ENCODE measurements around the gene CBX6. TPM values are rescaled to one million over a fixed set of nuclear protein-coding genes. Genes with fewer than 3 reads are reported as not detected.

Gene CBX6
- total RNA-seq, 1 donor from 2014 or later: 120 TPM

DNA sequence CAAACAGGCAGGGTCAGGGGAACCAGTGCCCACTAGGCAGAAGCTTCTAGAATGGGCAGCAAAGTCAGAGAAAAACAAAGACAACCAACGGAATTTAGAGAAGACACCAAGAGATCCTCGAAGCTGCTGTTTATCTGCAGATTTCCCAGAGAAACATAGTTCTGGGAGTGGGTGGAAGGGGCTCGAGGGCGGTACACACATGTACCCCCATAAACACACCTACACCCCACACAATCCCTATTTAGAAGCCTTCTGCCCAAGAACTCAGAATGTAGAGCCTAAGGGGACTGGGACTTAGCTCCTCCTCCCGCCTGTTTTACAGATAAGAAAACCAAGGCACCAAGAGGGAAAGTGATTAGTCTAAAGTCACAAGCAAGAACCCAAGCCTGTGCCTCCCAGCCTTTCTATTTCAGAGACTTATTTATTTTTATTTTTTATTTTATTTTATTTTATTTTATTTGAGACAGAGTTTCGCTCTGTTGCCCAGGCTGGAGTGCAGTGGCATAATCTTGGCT, 34.5 kb downstream of the CBX6 start:
- peaks cover 2% of the 10 kb centered on the region for H3K4me1 Mint-ChIP-seq (ENCODE audit: low read depth)
- H3K27me3 Mint-ChIP-seq (ENCODE audit: low read depth): peaks cover 24% of the 10 kb centered on the region
- DNase-seq (ENCODE audit: low spot score): no peak
- no peak overlapping the region for H3K27ac Mint-ChIP-seq
- H3K9me3 Mint-ChIP-seq: no peaks in the 10 kb centered on the region
- no peaks in the 10 kb centered on the region for H3K36me3 Mint-ChIP-seq (ENCODE audit: low read depth)
- intact Hi-C loops (cut with micrococcal nuclease): no loop called here
- no peak overlapping the region for H3K4me3 Mint-ChIP-seq (ENCODE audit: low read depth)

DNA sequence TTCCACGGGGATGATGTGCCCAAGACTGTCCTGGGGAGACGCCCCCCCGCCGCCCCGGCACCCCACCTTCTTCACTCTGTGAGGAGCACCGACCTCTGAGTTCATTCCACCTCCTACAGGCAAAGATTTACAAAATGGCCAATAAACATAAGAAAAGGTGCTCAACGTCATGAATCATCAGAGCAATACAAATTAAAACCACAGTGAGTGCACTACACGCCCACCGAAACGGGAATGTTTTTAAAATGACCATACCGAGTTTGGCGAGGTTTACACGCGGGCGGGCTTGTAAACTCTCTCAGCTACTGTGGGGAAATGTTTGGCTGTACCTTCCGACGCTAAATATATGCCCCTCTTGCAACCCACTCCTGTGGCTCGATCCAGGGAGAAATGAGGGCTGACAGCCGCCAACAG, 36.1 kb downstream of the CBX6 start:
- no peaks in the 10 kb centered on the region for H3K9me3 Mint-ChIP-seq

DNA sequence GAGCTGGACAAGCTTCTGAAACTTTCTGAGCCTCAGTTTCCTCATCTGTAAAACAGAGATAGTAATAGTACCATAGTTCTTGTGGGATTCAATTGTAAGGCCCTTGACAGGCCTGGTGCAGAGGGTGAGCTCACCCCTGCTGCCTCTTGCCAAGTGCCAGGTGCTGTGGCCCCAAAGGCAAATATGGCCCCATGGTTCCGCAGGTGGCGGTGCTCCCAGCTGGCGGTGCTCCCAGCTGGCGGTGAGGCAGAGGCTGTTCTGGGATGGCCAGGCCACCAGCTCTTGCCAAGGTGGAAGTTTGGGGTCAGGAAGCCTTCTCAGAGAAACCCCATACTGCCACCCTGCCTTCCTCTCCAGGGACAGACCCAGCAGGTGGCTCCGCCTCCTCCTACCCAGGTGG, 37.0 kb downstream of the CBX6 start:
- Mint-ChIP-seq H3K27me3 (ENCODE audit: low read depth) (peaks cover 6% of the 10 kb centered on the region), H3K4me1 (ENCODE audit: low read depth) (no peaks in the 10 kb centered on the region), H3K4me3 (ENCODE audit: low read depth) (no peak overlapping the region), H3K27ac (no peak overlapping the region), H3K36me3 (ENCODE audit: low read depth) (no peaks in the 10 kb centered on the region), H3K9me3 (no peaks in the 10 kb centered on the region)
- intact Hi-C loops (cut with micrococcal nuclease): no loop called here
- DNase-seq (ENCODE audit: low spot score): no peak

More for the DNA sequence above, 36.1 kb downstream of the CBX6 start:
- DNase-seq (ENCODE audit: low spot score): no peak
- H3K27me3 Mint-ChIP-seq (ENCODE audit: low read depth): peaks cover 15% of the 10 kb centered on the region
- H3K4me1 Mint-ChIP-seq (ENCODE audit: low read depth): no peaks in the 10 kb centered on the region
- no peaks in the 10 kb centered on the region for H3K36me3 Mint-ChIP-seq (ENCODE audit: low read depth)
- H3K4me3 Mint-ChIP-seq (ENCODE audit: low read depth): no peak overlapping the region
- intact Hi-C loops (cut with micrococcal nuclease): no loop called here
- no peak overlapping the region for H3K27ac Mint-ChIP-seq

DNA sequence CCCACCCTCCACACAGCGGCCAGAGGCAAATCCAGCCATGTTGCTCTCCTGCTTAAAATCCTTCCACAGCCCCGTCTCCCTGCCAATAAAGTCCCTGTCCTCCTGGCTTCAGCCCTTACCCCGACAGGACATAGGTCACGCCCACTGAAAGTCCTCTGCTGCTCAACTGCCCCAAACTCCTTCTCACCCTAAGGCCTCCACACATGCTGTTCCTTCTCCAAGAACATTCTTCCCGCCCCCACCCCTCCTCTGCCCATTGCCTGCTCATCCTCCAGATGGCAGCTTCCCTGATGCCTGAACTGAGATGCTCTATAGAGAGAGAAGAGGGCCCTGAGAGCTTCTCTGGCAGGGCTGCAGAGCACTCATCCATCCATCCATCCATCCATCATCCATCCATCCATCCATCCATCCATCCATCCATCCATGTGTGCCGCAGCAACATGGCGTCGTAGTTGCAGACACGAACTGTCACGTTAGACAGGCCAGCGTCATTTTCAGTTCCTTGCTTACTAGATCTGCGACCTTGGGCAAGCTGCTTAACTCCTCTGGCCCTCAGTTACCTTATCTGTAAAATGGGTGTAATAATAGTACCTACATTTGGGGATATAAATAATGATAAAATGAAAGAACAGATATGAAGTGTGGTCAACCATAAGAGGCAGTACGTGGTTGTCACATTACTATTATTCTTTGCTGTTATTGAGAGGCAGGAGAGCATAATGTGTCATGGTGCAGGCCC, 37.6 kb downstream of the CBX6 start:
- no peaks in the 10 kb centered on the region for H3K27me3 Mint-ChIP-seq (ENCODE audit: low read depth)
- H3K36me3 Mint-ChIP-seq (ENCODE audit: low read depth): no peaks in the 10 kb centered on the region
- intact Hi-C loops (cut with micrococcal nuclease): no loop called here
- DNase-seq (ENCODE audit: low spot score): no peak
- no peak overlapping the region for H3K4me3 Mint-ChIP-seq (ENCODE audit: low read depth)
- H3K9me3 Mint-ChIP-seq: no peaks in the 10 kb centered on the region
- no peaks in the 10 kb centered on the region for H3K4me1 Mint-ChIP-seq (ENCODE audit: low read depth)
- no peak overlapping the region for H3K27ac Mint-ChIP-seq

DNA sequence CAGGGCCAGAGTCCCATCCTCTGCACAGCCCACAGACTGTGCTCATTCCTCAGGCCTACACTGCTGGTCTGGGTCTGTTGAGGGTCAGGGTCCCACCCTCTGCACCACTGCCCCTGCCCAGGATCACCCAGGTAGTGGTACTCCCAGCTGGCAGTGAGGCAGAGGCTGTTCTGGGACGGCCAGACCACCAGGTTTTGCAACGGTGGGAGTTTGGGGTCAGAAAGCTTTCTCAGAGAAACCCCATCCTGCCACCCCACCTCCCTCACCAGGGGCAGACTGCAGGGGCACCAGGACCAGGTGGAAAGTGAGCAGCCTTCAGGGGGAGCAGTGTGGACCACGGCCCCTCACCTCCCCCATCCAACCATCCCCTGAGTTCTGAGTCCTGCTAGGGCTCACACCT, 39.0 kb downstream of the CBX6 start:
- Mint-ChIP-seq H3K36me3 (ENCODE audit: low read depth) (no peaks in the 10 kb centered on the region), H3K27me3 (ENCODE audit: low read depth) (no peaks in the 10 kb centered on the region), H3K9me3 (no peaks in the 10 kb centered on the region), H3K27ac (no peak overlapping the region), H3K4me3 (ENCODE audit: low read depth) (no peak overlapping the region), H3K4me1 (ENCODE audit: low read depth) (no peaks in the 10 kb centered on the region)
- DNase-seq (ENCODE audit: low spot score): no peak
- intact Hi-C loops (cut with micrococcal nuclease): no loop called here

DNA sequence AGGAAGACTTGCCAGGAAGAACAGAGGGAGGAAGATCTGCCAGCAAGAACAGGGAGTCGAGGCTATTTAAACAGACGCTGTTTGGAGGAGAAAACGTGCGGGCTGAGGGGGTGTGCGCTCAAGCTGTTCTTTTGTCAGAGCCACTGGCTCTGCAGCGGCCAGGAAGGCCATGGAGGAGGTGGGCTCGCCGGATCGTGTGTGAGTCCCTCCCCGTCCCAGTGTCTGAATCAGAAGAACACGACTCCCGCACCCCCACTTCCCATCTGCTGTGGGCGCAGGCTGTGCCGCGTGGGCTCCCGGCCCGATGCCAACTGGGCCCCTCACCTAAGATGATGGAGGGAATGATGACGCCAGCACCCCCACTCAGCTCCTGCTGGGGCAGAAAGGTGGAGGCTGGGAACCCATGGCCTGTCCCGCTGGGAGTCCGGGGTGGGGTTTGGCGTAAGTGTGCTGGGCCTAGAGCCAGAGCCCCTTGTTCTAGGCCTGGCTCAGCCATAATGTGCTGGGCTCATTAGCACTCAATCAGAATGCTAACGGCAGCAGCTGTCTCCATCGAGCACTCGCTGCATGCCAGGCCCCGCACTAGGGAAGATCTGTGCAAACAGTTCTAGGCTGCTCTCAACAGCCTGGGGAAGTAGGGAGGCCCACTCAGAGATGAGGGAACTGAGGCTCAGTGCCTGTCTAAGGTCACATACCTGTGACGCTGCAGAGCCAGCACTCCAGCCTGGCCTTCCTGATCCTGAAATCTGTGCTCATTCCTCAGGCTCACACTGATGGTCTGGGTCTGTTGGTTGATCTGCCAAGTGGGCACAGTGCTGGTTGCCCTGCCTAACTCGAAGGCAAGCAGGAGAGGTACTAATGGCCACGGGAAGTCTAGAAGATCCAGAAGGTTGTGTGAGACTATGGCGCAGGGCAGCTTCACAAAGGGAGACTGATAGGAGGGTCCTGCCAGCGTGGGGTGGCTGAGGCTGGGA, 39.7 kb downstream of the CBX6 start:
- no peaks in the 10 kb centered on the region for H3K36me3 Mint-ChIP-seq (ENCODE audit: low read depth)
- no peaks in the 10 kb centered on the region for H3K9me3 Mint-ChIP-seq
- DNase-seq (ENCODE audit: low spot score): no peak
- H3K4me3 Mint-ChIP-seq (ENCODE audit: low read depth): no peak overlapping the region
- H3K27me3 Mint-ChIP-seq (ENCODE audit: low read depth): no peaks in the 10 kb centered on the region
- no peaks in the 10 kb centered on the region for H3K4me1 Mint-ChIP-seq (ENCODE audit: low read depth)
- intact Hi-C loops (cut with micrococcal nuclease): no loop called here
- H3K27ac Mint-ChIP-seq: no peak overlapping the region

DNA sequence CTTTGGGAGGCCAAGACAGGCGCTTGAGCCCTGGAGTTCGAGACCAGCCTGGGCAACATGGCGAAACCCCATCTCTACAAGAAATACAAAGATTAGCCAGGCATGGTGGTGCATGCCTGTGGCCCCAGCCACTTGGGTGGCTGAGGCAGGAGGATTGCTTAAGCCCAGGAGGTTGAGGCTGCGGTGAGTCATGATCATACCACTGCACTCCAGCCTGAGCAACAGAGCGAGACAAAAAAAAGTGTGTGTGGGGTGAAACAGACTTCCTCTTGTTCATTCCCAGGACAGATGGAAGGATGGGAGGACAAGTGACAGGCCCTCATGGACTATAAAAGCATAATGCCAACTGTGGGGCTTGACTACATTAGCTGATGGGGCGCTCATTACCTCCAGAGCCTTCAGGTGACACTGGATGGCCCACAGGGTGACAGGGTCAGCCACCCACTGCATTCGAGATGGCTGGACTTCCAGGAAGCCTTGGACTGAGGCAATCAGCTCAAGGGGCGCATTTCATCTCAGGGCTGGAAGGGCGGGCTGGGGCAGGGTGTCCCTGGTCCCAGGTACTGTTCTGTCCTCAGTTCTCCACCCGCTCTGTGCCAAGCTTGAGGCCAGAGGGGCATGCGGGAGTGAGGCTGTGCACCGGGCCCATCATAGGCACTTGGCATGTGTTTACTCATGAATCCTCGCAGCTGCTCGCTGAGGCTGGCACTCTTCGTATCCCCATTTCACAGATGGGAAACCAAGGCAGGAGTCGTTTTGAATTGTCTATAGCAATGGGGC, 40.7 kb downstream of the CBX6 start:
- DNase-seq (ENCODE audit: low spot score): no peak
- intact Hi-C loops (cut with micrococcal nuclease): no loop called here
- H3K4me1 Mint-ChIP-seq (ENCODE audit: low read depth): no peaks in the 10 kb centered on the region
- no peaks in the 10 kb centered on the region for H3K27me3 Mint-ChIP-seq (ENCODE audit: low read depth)
- no peaks in the 10 kb centered on the region for H3K9me3 Mint-ChIP-seq
- H3K4me3 Mint-ChIP-seq (ENCODE audit: low read depth): no peak overlapping the region
- no peaks in the 10 kb centered on the region for H3K36me3 Mint-ChIP-seq (ENCODE audit: low read depth)
- no peak overlapping the region for H3K27ac Mint-ChIP-seq

DNA sequence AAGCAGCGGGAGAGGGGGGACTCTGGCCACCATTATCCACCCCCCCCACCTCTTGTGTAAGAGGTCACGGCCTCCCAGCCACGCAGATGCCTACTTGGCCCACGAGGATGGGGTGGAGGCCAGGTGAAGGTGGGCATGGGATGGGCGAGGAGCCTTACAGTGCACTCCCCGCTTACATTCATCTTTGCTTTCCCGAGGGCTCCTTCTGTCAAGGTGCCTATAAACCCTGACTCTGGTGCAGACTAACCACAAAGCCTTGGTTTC, 41.2 kb downstream of the CBX6 start:
- intact Hi-C loops (cut with micrococcal nuclease): no loop called here
- DNase-seq (ENCODE audit: low spot score): no peak
- no peaks in the 10 kb centered on the region for H3K4me1 Mint-ChIP-seq (ENCODE audit: low read depth)
- no peak overlapping the region for H3K4me3 Mint-ChIP-seq (ENCODE audit: low read depth)
- no peaks in the 10 kb centered on the region for H3K36me3 Mint-ChIP-seq (ENCODE audit: low read depth)
- H3K9me3 Mint-ChIP-seq: no peaks in the 10 kb centered on the region
- H3K27ac Mint-ChIP-seq: no peak overlapping the region
- no peaks in the 10 kb centered on the region for H3K27me3 Mint-ChIP-seq (ENCODE audit: low read depth)

DNA sequence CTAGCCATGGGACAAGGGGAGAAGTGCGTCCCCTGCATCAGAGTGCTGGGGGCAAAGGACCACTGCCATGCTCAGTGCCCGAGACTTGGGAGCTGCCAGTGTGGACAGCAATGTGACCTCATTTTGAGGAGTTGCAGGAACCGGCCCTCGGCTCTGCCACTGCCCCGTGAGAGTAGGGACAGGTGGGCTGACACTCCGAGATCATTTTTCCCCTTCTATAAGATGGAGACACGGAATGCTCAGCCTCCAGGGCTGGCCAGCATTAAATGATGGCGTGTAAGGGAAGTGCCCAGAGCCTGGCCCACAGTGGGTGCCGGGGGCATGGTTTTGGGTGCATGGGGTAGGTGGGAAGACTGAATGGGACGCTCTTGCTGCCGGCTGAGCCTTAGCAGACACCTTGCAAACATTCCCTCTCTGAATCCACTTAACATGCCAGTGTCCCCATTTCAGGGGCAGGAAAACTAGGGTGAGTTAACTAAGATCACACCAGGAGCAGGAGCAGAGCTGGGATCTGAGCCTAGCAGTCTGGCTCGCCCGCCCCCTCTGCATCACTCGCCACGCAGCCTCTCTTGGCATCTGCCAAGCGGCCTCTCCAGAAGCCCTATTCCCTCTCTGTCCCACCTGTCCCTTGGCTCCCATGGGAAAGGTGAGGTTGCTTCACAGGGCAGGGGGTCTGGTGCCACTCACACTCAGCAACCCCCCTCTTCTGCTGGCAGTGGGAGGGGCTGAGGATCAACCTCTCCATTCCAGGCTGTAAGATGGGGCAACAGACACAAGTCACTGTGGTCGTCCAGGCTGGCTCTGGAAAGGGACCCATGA, 41.8 kb downstream of the CBX6 start:
- Mint-ChIP-seq H3K27ac (no peak overlapping the region), H3K4me3 (ENCODE audit: low read depth) (no peak overlapping the region), H3K36me3 (ENCODE audit: low read depth) (no peaks in the 10 kb centered on the region), H3K27me3 (ENCODE audit: low read depth) (no peaks in the 10 kb centered on the region), H3K4me1 (ENCODE audit: low read depth) (no peaks in the 10 kb centered on the region), H3K9me3 (no peaks in the 10 kb centered on the region)
- DNase-seq (ENCODE audit: low spot score): no peak
- intact Hi-C loops (cut with micrococcal nuclease): no loop called here

DNA sequence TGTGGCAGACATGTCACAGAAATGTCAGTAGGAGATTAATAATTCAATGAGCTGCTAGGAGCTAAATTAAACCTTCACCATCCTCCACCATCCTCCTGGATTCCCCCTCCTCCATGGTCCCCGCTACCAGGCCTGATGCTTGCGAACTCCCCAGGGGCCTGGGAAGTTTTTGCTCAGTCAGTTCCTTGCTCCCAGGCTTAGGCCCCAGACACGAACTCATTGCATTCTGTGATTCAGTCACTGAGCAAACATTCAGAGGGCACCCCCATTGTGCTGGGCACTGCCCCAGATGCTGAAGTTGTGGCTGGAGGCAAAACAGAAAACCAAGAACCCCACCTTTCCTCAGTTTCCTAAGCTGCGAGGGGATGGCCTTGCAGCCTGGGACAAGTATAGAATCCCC, 42.5 kb downstream of the CBX6 start:
- Mint-ChIP-seq H3K4me1 (ENCODE audit: low read depth) (no peaks in the 10 kb centered on the region), H3K36me3 (ENCODE audit: low read depth) (no peaks in the 10 kb centered on the region), H3K27ac (no peak overlapping the region), H3K4me3 (ENCODE audit: low read depth) (no peak overlapping the region), H3K9me3 (no peaks in the 10 kb centered on the region), H3K27me3 (ENCODE audit: low read depth) (no peaks in the 10 kb centered on the region)
- no peak for DNase-seq (ENCODE audit: low spot score)
- intact Hi-C loops (cut with micrococcal nuclease): no loop called here

DNA sequence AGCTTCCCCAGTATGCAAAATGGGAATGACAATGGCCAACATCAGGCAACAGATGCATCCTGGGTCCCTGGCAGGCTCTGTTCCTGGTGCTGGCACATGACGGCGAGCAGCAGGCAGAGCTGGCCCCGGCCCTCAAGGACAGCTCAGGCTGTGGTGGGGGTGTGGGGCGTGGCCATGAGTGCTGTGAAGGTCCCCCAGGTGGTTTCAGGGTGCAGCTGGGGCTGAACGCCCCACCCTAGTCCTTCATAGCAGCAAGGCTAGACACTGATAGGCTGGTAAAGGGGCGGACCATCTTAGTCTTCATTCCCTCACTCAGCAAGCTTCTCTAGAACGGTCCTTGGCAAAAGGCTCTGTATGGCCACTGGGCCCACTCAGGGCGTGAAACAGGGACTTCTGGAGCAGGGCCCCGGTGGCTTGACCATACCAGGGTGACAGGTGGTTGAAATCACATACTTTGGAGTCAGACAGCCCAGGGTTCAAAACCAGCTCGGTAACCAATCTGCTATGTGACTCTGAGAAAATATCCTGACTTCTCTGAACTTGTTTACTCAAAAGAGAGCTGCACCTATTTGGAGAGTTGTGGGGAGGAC, 43.3 kb downstream of the CBX6 start:
- no peaks in the 10 kb centered on the region for H3K36me3 Mint-ChIP-seq (ENCODE audit: low read depth)
- intact Hi-C loops (cut with micrococcal nuclease): no loop called here
- no peaks in the 10 kb centered on the region for H3K27me3 Mint-ChIP-seq (ENCODE audit: low read depth)
- no peak for DNase-seq (ENCODE audit: low spot score)
- H3K4me1 Mint-ChIP-seq (ENCODE audit: low read depth): no peaks in the 10 kb centered on the region
- no peak overlapping the region for H3K4me3 Mint-ChIP-seq (ENCODE audit: low read depth)
- no peaks in the 10 kb centered on the region for H3K9me3 Mint-ChIP-seq
- H3K27ac Mint-ChIP-seq: no peak overlapping the region

DNA sequence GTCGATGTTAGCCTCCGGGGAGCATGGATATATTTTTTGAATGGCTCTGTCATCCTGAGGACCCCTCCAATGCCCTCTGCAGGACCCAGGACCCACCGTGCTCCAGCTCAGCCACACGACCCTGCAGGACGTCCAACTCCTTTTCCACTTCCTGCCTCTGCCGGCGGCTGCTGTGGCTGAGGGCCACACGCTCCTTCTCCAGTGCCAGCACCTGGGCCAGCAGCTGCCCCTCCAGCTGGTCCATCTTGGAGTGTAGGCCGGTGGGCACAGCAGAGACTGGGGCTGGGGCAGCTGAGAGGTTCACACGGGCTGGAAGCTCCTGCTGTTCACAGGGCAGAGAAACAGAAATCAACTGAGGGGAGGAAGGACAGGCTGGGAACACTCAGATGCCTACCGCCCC, 43.8 kb downstream of the CBX6 start:
- Mint-ChIP-seq H3K4me3 (ENCODE audit: low read depth) (no peak overlapping the region), H3K9me3 (no peaks in the 10 kb centered on the region), H3K27me3 (ENCODE audit: low read depth) (no peaks in the 10 kb centered on the region), H3K27ac (no peak overlapping the region), H3K4me1 (ENCODE audit: low read depth) (no peaks in the 10 kb centered on the region), H3K36me3 (ENCODE audit: low read depth) (no peaks in the 10 kb centered on the region)
- intact Hi-C loops (cut with micrococcal nuclease): no loop called here
- DNase-seq (ENCODE audit: low spot score): no peak

Data from activated T-helper 2 cell treated with anti-CD3 and anti-CD28 coated beads, Interferon-gamma antibody, Interleukin-2, Interleukin-4, amounts not matched to agents 10 μg/mL and 5 μg/mL and 100 μg/mL, durations not matched to agents 14 hours and 24 hours and 36 hours (primary cell).